Adrenal gland (tissue), 5 donors: Measurements from ENCODE around the gene SSR2.

Experiments
- POLR2A ChIP-seq, 2 donors: fragments of 450-650 bp; IDR thresholded peaks; one replicate each; pipeline ENCODE4 v1.6.1; 2017; ENCODE audit warnings: antibody characterized with exemption in 2 of 2, mild to moderate bottlenecking in 2 of 2, moderate library complexity in 1 of 2
- TF ChIP-seq, protein P1 (sequence below), 6 experiments: fragments of 450-650 bp in 4 of 6; fragments of 200-600 bp in 2 of 6; sonication (generic) in 1 of 6; IDR thresholded peaks; 1 replicate in 5 of 6; 2 replicates in 1 of 6; pipeline versions ENCODE4 v1.5.1 to v1.8.0; 2016 to 2021; ENCODE audit warnings: antibody characterized with exemption in 6 of 6, mild to moderate bottlenecking in 2 of 6, moderate library complexity in 1 of 6
- donor health status: DM: no; HTN: no; CAD: no.

DNA sequence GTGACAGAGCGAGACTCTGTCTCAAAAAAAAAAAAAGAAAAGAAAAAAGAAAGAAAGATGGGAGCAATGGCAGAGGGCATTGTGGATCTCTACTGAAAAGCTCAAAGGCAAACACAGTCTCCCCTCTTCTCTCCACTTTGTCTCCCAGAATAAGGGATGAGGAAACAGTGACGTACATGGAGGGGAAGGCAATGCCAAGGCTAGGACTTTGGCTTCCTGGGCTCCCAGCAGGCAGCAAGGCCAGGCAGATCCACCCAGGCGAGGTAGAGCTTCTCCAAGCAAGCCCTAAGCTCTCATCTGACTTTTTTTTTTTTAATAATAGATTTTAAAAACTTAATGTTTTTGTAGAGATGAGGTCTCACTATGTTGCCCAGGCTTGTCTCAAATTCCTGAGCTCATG is 47.0 kb downstream of the SSR2 start:
- TF ChIP-seq, protein P1, sequence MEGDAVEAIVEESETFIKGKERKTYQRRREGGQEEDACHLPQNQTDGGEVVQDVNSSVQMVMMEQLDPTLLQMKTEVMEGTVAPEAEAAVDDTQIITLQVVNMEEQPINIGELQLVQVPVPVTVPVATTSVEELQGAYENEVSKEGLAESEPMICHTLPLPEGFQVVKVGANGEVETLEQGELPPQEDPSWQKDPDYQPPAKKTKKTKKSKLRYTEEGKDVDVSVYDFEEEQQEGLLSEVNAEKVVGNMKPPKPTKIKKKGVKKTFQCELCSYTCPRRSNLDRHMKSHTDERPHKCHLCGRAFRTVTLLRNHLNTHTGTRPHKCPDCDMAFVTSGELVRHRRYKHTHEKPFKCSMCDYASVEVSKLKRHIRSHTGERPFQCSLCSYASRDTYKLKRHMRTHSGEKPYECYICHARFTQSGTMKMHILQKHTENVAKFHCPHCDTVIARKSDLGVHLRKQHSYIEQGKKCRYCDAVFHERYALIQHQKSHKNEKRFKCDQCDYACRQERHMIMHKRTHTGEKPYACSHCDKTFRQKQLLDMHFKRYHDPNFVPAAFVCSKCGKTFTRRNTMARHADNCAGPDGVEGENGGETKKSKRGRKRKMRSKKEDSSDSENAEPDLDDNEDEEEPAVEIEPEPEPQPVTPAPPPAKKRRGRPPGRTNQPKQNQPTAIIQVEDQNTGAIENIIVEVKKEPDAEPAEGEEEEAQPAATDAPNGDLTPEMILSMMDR (IDR thresholded peaks at IDR 0.05) = no peak
- TF ChIP-seq POLR2A (IDR thresholded peaks at IDR 0.05) = no peak
